Panc1 (cell line): Measurements from ENCODE around the gene RAB4A. TPM values are rescaled to one million over a fixed set of nuclear protein-coding genes. Genes with fewer than 3 reads are reported as not detected.

Experiments used
- ATAC-seq: fragments of 200-7000 bp; cut with Tn5 transposase; 2 replicates; pipeline ENCODE4 v1.9.1; 2020; ENCODE audit warnings: mild to moderate bottlenecking, moderate library complexity
- BruUV-seq: library from RNA; stranded (reverse); fragments of 400-500 nt; replicated peaks from 2 replicates; lab custom pipeline; 2021; lab: Mats Ljungman, UMichigan
- CTCF ChIA-PET: fragments of 300-600 bp; sonication (Branson Sonifier 250); formaldehyde crosslinking; loops from one replicate; lab custom pipeline; 2022; ENCODE audit warnings: antibody characterized with exemption; lab: Charles Lee
- POLR2A ChIA-PET: fragments of 300-600 bp; sonication (Branson Sonifier 250); formaldehyde crosslinking; loops from one replicate; lab custom pipeline; 2022; ENCODE audit warnings: antibody characterized with exemption; lab: Charles Lee
- DNase-seq: peaks from one replicate; pipeline ENCODE4 v3.0.0-alpha.2; 2010; ENCODE audit warnings: low read depth, low spot score
- H3K27ac ChIP-seq: 2 replicates; pipeline ENCODE4 v1.5.1; 2011; ENCODE audit warnings: mild to moderate bottlenecking, low read length, inconsistent platforms
- H3K27me3 ChIP-seq: fragments of 200-500 bp; sonication (Bioruptor generic); 2 replicates; pipeline ENCODE4 v1.6.0; 2014; ENCODE audit warnings: low read length, inconsistent platforms; ENCODE audit not compliant: control insufficient read depth, insufficient read depth
- H3K36me3 ChIP-seq: fragments of 200-500 bp; sonication (Bioruptor generic); 2 replicates; pipeline ENCODE4 v1.5.1; 2014; ENCODE audit warnings: inconsistent platforms, mild to moderate bottlenecking, low read length, moderate library complexity; ENCODE audit not compliant: control insufficient read depth, insufficient read depth
- H3K4me1 ChIP-seq: 2 replicates; pipeline ENCODE4 v1.5.1; 2011; ENCODE audit warnings: inconsistent platforms, mild to moderate bottlenecking, low read length, moderate library complexity; ENCODE audit not compliant: control insufficient read depth, insufficient read depth
- H3K4me3 ChIP-seq, 2 experiments: 2 replicates each; pipeline ENCODE4 v1.5.1; 2011 to 2012; ENCODE audit warnings: low read depth in 2 of 2, low read length in 2 of 2, mild to moderate bottlenecking in 2 of 2, inconsistent platforms in 1 of 2, moderate library complexity in 1 of 2
- H3K9me3 ChIP-seq: fragments of 200-500 bp; sonication (Bioruptor generic); 2 replicates; pipeline ENCODE4 v1.5.1; 2014; ENCODE audit warnings: low read depth, mild to moderate bottlenecking, inconsistent platforms, low read length, moderate library complexity; ENCODE audit not compliant: control insufficient read depth, insufficient read depth
- POLR2AphosphoS5 ChIP-seq: IDR thresholded peaks from 2 replicates; pipeline ENCODE4 v1.6.1; 2012; ENCODE audit warnings: mild to moderate bottlenecking, low read depth, low read length, moderate library complexity
- SIN3A ChIP-seq: IDR thresholded peaks from 2 replicates; pipeline ENCODE4 v1.6.1; 2012; ENCODE audit warnings: low read depth, mild to moderate bottlenecking, low read length, moderate library complexity, borderline replicate concordance; ENCODE audit not compliant: insufficient read depth
- TCF7L2 ChIP-seq: IDR thresholded peaks from 2 replicates; pipeline ENCODE4 v1.6.1; 2011; ENCODE audit warnings: mild to moderate bottlenecking, low read depth, low read length, inconsistent platforms
- in situ Hi-C: cut with HindIII; loops from 2 replicates; pipeline ENCODE4 v1.10.0; 2016; ENCODE audit warnings: low sequenced_read_pairs, low pct_unique_long_range_greater_than_20kb
- intact Hi-C: fragments of 100-400 bp; cut with micrococcal nuclease; formaldehyde crosslinking; loops from one replicate; pipeline ENCODE4 v1.10.0; 2022; ENCODE audit not compliant: unreplicated experiment
- total RNA-seq: library from RNA; stranded (reverse); gene quantifications from one replicate; pipeline ENCODE4 v1.2.1, GENCODE V29; 2021; ENCODE audit not compliant: unreplicated experiment
- TF ChIP-seq, protein P1 (sequence below), 2 experiments: IDR thresholded peaks; 2 replicates each; pipeline ENCODE4 v1.6.1; 2011 to 2012; ENCODE audit warnings: low read depth in 2 of 2, control low read depth in 1 of 2, low read length in 1 of 2, mild to moderate bottlenecking in 1 of 2, moderate library complexity in 1 of 2; ENCODE audit not compliant: insufficient read depth in 1 of 2
- TF ChIP-seq, protein P2 (sequence below): fragments of 450-650 bp; IDR thresholded peaks from 2 replicates; pipeline ENCODE4 v1.5.1; 2017; ENCODE audit warnings: mild to moderate bottlenecking

RAB4A gene
- total RNA-seq, 1 experiment from 2014 or later, result 73.0 TPM

DNA sequence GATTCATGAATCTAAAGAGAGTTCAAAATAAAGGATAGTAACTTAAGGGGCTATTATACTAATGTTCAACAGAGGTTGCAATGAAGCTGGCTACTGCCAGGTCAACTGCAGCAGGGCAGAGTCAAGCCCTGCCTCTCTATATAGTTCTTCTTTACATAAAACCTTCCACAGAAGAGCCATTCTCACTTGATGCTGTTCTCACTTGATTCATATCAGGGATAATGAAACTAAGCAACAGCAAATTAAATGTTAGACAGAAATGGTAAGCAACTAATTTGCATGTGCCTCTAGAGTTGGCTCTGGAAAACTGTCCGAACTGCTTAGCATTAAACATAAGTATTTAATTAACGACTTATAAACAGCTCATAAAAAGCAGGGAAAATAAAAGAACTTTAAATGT, 54.5 kb downstream of the RAB4A start:
- POLR2A ChIA-PET, result interaction anchor here (0.5 kb wide), 1 partner anchor 12 kb away, joined by 5 read pairs; no protein-coding TSS in a partner anchor
- intact Hi-C loops, result no loop called here
- in situ Hi-C loops, result no loop called here

DNA sequence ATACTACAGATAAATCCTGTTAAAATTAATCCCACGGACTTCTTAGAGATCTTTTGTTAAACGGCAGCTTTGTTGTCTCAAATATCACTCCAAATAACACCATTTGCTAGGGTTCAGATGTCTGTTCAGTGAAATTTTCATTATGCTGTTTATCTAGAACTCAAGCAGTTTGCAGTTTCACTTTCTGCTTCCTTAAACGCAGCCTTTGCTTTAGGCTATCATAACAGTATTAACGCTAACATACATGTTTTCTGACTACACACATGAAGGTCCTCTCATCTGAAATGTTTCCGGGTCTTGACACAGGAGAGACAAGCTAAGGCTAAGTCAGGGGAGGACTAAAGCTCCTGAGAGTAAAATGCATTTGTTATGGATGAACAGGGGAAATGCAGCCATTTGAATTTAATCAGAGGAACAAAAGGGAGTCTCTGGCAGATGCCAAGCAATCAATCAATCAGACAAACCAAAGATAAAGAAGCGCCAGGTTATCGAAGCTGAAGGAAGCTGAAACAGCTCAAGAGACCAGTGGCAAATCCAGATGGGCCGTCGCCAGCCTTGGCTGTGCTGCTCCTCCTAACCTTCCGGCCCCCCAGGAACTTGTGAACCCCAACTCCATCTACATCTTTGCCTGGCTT, 55.1 kb downstream of the RAB4A start:
- ATAC-seq (no peak), DNase-seq (no peak)
- TF ChIP-seq POLR2AphosphoS5 (no peak), SIN3A (no peak), TCF7L2 (no peak)
- TF ChIP-seq, protein P1, sequence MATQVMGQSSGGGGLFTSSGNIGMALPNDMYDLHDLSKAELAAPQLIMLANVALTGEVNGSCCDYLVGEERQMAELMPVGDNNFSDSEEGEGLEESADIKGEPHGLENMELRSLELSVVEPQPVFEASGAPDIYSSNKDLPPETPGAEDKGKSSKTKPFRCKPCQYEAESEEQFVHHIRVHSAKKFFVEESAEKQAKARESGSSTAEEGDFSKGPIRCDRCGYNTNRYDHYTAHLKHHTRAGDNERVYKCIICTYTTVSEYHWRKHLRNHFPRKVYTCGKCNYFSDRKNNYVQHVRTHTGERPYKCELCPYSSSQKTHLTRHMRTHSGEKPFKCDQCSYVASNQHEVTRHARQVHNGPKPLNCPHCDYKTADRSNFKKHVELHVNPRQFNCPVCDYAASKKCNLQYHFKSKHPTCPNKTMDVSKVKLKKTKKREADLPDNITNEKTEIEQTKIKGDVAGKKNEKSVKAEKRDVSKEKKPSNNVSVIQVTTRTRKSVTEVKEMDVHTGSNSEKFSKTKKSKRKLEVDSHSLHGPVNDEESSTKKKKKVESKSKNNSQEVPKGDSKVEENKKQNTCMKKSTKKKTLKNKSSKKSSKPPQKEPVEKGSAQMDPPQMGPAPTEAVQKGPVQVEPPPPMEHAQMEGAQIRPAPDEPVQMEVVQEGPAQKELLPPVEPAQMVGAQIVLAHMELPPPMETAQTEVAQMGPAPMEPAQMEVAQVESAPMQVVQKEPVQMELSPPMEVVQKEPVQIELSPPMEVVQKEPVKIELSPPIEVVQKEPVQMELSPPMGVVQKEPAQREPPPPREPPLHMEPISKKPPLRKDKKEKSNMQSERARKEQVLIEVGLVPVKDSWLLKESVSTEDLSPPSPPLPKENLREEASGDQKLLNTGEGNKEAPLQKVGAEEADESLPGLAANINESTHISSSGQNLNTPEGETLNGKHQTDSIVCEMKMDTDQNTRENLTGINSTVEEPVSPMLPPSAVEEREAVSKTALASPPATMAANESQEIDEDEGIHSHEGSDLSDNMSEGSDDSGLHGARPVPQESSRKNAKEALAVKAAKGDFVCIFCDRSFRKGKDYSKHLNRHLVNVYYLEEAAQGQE (IDR thresholded peaks at IDR 0.05; ENCODE audit: insufficient read depth in 1 of 2, low read depth in 2 of 2, low read length in 1 of 2), result no peak
- TF ChIP-seq, protein P2, sequence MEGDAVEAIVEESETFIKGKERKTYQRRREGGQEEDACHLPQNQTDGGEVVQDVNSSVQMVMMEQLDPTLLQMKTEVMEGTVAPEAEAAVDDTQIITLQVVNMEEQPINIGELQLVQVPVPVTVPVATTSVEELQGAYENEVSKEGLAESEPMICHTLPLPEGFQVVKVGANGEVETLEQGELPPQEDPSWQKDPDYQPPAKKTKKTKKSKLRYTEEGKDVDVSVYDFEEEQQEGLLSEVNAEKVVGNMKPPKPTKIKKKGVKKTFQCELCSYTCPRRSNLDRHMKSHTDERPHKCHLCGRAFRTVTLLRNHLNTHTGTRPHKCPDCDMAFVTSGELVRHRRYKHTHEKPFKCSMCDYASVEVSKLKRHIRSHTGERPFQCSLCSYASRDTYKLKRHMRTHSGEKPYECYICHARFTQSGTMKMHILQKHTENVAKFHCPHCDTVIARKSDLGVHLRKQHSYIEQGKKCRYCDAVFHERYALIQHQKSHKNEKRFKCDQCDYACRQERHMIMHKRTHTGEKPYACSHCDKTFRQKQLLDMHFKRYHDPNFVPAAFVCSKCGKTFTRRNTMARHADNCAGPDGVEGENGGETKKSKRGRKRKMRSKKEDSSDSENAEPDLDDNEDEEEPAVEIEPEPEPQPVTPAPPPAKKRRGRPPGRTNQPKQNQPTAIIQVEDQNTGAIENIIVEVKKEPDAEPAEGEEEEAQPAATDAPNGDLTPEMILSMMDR, result no peak
- H3K4me3 ChIP-seq, result no peak overlapping the region
- no peaks in the 10 kb centered on the region for H3K4me1 ChIP-seq
- intact Hi-C loops (no loop called here), in situ Hi-C loops (no loop called here)
- H3K27ac ChIP-seq, result no peak overlapping the region
- H3K9me3 ChIP-seq, result no peaks in the 10 kb centered on the region
- no peaks in the 10 kb centered on the region for H3K27me3 ChIP-seq
- no TSS peak for BruUV-seq
- ChIA-PET POLR2A (no interaction called here), CTCF (no interaction called here)
- H3K36me3 ChIP-seq, result peaks cover 13% of the 10 kb centered on the region

More for the DNA sequence above, 54.5 kb downstream of the RAB4A start:
- Histone ChIP-seq H3K4me1 (no peaks in the 10 kb centered on the region), H3K4me3 (no peak overlapping the region), H3K27me3 (no peaks in the 10 kb centered on the region), H3K27ac (no peak overlapping the region), H3K36me3 (peaks cover 14% of the 10 kb centered on the region), H3K9me3 (no peaks in the 10 kb centered on the region)
- TF ChIP-seq, protein P2, result no peak
- TF ChIP-seq, protein P1 (IDR thresholded peaks at IDR 0.05; ENCODE audit: insufficient read depth in 1 of 2, low read depth in 2 of 2, low read length in 1 of 2), result no peak
- TF ChIP-seq POLR2AphosphoS5 (no peak), TCF7L2 (no peak), SIN3A (no peak)
- CTCF ChIA-PET, result no interaction called here
- ATAC-seq, result no peak
- DNase-seq, result no peak
- no TSS peak for BruUV-seq
